Fibroblast of peridontal ligament (primary cell): Measurements from ENCODE around the gene C4orf50.

Source experiments
- DNase-seq: peaks from one replicate; pipeline ENCODE4 v3.0.0-alpha.2; 2010; ENCODE audit errors: extremely low read depth

C4orf50 gene

DNA sequence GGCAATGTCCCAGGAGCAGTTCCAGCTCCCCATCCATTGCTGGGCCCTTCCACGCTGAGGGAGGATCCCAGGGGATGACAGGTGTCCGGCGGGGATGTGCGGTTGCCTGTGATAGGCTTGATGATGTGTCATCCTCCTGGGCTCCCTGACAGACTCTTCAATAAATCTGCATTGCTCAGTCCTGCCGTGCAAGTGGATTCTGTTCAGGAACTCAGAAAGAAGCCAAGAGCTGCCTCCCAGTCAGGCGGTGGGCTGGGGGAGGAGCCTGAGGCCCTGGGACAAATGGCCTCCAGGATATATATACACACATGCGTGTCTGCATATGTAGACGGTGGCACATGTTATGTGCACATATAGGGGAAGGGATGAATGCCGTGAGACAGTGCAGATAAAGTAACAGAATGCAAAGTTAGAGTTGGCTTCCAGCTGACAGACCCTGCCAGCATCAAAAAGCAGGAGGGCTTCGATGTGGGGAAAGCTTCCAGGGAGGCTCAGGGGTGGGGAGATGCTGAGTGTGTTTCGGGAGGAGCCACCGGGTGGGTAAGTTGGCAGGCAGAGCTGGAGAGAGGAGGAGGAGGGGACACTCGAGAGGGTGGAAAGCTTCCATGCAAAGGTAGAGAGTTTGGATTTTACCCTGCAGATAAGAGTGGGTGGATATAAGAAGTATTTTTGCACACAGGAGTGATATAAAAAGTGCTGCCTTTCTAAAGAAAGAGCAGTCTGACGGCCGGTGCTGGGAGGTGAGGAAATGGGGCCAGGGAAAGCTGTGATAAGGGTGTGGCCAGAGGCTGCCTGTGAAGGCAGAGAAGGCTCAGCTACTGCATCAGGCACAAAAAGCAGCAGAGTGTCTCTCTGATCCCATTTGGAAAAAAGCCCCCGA is 96.9 kb downstream of the C4orf50 start:
- no peak for DNase-seq

DNA sequence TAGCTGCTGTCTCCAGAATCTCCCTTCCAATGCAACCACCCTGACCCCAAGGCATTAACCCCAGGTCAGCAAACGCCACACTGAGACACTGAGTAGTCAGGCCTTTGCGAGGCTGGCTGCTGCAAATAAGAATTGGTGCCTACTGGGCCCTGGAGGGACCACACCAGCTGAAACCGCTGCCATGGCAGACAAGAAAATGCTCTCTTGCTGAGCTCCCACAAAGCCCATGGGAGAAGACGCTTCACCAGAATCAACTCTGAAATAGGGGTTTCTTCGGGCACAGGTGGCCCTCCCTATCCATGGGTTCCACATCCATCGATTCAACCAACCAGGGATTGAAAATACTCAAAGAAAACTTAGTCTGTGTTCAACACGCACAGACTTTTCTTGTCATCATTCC is 98.7 kb downstream of the C4orf50 start:
- no peak for DNase-seq

DNA sequence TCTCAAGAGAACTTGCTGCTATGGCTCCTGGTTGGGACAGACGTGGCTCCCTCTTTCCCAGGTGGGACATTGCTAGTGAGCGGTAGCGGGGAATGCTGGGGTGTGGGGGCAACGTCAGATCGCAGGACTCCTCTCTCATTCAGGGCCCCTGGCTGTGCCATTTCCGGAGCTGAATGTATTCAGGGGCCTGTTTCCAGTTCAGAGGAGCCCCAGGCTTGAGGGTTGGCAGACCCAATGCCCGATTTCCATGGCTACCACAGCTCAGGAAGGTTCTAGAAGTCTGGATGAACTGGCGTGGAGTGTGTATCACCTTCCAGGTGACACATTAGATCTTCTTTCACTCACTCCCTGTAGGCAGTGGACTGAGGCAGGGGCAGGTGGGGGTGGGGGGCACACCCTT is 99.2 kb downstream of the C4orf50 start:
- DNase-seq = no peak

DNA sequence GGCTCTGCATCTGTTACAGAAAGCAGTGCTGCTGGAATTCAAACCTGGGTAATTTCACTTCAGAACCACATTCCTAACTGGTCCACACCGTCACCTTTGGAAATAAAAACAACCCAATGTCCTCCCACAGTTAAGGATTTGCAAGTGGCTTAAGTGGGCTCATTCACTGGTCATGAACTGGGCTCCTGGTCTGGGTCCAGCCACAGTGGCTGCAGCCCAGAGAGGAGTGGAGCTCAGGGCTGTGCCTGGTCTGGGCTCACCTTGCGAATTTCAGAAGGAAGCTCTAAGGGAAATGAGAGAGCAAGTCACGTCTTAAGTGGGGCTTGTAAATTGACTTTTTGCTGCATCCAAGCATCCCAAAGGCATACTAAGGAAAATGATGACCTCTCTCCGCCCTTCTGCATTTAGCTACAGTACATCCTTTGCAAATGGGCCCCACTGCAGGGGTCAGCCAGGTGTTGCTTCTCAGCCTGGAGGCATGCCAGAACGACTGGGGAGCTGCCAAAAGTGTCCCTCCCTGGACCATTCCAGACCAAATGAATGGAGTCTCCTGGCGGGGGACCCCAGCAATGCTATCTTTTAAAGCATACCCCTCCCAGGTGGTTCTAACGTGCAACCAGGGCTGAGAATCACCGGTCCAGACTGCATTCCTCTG is 99.8 kb downstream of the C4orf50 start:
- no peak for DNase-seq

DNA sequence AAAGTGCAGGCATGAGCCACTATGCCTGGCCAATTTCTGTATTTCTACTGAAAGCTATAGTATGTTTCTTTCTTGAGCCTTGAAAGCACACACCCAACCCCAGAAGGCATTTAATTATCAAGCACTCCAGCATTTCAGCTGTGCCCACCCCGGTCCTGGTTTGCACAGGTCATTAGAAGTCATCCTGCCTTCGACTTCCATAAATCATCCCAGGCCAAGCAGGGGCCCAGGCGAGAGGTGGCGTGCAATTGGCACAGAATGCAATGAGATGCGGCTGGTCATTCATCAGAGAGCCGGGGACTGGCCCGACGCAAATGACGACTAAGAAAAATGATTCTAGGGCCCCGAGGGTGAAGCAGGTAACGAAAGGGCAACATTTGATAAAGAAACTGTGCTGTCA is 100.6 kb downstream of the C4orf50 start:
- DNase-seq = no peak

DNA sequence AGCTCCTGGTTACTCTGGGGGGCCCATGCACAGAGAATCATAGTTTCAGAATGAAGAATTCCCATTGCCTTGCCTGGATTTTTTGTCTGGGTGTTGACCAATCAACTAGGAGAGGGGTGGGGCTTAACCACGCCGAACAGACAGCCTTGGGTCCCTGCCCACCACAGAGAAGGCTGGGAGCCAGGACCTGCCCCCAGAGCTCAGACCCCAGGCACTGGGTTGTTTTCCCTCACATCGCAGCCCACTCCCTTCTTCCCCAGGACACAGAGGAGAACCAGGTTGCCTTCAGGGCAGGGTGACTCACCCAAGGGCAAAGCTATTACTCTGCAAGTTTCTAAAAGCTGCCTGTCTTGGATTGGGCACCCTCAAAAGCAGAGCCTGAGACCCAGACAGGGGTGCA is 102.0 kb downstream of the C4orf50 start:
- DNase-seq = no peak

DNA sequence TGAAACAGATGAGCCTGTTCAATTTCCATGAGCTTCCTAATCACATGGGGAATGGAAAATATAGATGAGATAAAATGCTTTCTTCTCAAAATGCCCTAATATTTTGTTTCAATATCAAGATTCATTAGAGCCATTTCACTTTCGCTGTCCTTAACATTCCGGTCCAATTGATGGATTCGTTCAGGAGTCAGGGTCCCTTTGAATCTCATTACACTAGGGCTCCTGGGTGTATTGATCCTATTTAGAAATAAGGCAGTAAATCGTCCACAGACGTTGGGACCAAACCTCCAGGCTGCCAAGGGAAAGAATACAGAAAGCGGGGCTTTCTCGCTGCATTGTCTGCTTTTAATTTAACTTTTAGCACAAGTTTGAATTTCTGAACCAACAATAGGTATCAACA is 104.8 kb downstream of the C4orf50 start:
- DNase-seq = no peak

DNA sequence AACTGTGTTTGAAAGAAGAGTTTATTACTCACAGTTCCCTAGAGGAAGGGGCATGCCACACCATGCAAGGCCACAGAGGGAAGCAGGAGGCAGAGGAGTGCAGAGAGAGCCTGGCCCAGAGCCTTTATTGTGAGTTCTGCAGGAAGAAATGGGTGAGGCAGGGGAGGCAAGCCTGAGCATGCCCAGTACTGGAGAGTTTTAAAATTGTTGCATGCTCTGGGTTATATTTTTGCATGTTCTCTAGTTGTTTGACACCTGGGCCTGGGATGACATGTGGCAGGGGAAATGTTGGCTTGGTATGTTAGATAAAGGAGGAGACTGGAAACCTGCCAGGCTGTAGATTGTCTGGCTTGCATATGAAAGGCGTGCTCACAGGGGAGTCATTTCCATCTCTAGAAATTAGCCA is 105.6 kb downstream of the C4orf50 start:
- no peak for DNase-seq

DNA sequence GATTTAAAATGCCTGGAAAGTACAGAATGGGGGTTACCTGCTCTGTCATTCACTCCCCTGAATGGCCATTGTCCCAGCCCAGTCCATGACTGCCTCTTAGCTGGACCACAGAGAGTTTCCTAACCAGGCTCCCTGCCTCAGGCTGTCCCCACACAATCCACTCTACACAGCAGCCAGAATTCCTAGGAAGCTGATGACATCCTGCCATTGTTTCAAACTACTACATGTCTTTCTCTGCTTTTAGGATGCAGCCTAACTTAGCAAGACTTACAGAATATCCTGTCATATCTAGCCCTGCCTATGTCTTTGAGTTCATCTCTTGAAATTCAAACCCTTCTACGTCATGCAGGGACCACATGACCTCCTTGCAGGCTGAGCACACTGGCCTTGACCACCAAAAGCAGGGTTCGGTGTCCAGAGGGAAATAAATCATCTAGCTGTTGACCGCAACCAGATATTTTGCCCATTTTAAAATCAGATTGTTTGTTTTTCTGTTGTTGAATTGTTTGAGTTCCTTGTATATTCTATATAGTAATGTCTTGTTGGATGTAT is 109.3 kb downstream of the C4orf50 start:
- DNase-seq = no peak

DNA sequence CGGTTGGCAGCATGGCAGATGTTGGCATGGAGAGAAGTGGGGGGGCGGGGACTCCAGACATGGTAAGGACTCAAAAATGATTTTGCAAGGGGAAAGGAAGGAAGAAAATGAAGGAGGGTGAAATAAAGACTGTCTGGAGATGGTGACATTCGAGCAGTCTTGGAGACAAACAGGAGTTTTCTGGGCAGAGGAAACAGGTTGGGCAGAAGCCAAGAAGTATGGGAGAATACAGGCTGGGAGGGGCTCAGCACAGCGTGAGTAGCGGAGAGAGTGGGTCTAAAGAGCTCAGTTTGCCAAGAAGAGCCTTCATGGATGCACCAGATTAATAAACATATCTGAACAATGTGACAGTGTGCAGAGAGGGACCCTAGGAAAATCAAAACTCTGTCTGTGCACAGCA is 112.0 kb downstream of the C4orf50 start:
- no peak for DNase-seq

DNA sequence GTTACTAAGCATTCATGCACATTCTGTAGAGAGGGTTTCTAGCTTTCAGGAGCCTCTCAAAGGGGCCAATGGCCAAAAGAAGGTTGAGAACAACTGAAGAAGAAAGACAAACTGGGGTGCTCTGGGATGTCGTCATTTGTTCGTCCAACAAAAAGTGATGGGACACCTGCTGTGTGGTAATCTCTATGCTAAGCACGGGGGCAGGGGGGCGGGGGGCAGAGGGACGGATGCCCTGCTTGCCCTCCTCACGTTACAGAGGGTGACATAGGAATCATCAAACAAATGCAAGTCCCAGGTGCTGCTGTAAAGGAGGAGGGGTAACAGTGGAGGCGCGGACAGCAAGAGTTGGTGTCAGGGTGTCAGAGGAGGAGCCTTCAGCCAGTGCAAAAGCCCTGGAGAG is 112.5 kb downstream of the C4orf50 start:
- DNase-seq = no peak

DNA sequence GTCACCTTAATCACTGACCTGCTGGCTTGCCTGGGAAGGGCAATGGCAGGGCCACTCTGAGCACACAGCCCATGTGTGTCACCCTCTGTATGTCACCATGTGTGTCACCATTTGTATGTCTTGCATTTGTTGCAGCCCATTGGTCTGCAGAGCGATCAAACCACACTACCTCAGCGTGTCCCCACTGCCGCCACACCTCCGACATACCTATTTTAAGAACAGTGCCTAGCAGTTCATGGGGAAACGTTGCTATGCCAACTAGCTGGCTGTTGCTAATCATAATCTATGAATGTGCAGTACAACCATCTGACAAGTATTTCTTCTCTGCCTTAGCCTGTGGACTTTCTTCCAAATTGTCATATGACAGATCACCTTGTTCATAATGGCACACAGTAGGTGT is 117.4 kb downstream of the C4orf50 start:
- DNase-seq = no peak

DNA sequence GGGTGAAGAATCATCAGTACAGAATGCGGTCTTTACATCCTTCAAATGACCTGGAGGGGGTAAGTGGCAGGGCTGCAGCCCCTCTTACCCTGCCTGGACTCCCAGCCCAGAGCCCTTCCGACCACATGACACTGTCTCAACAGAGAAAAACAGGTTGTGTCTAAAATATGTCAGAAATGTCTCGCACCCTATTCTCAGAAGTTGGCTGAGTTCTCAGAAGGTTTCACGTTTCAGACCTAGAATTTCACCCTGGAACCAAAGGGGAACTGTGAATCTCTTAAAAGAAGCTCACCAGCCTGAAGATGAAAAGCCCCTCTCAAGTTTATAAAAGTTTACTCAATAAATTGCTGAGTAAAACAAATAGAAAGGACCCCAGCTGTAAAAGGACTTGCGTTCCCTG is 118.3 kb downstream of the C4orf50 start:
- no peak for DNase-seq

DNA sequence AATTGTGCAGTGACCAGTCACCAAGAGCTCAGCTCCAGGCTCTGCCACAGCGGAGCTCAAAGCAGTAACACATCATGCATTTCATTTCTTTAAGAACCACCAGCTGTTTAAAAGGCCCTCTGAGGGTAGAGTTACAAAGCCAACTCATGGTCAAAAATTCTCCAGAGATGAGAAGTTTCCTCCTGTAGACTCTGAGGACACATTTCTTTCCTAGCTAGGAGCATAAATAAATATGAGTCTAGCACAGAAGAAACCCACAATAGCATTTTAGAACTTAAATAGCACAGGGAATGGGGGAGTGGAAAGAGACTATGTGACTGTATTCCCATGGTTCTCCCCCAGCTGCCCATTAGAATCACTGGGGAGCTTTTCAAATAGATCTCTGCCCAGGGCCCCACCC is 118.8 kb downstream of the C4orf50 start:
- DNase-seq = no peak

DNA sequence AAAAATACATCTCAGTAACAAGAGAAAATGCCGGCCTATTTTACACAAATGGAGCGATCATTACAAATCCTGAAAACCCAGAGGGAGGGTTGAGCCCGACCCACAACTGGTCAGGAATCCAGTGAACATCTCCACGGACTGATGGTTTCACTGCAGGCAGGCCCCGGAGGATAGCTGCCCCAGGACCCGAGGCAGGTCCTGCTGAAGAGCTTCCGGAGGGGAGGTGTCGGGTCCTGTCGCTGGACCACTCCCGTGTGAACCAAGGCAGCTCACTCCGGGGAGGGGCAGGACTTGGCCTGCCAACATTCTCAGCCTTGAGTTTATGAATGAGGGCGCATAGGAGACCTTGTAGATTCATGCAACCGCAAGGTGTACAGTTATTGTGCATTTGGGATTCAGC is 120.6 kb downstream of the C4orf50 start:
- no peak for DNase-seq

DNA sequence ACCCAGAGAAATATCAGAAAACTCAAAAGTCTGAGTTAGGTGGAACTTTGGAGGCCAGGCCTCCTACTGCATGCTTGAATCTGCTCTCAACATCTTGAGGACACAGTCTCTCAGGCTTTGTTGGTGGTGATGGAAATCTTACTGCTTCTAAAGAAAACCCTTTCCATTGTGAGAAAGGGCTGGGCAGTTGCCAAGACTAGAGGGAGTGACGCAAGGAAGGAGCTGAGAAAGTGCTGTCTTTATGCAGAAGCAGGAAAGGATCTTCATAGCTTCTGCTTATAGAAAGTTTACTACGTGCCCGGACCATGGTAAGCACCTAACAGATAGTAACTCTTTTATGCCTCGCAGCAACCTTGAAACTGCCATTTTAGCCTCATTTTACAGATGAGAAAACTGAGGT is 122.9 kb downstream of the C4orf50 start:
- DNase-seq = no peak

DNA sequence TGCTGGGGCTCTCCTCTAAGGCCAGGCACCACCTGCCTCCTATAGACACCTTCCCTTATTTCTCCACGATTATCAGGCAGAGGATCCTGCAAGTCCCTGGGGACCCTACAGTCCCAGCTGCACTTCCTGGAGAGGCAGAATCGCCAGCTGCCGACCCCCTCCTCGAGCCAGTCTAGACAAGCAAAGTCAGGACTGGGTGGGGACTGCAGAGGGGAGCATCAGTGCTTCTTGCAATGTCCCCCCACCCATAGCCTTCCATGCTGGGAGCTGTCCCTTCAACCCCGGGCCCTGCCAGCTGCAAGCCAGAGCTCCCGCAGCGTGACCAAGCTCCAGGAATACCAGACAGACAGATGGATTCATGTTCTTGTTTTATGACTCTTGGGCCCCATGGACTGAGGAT is 124.0 kb downstream of the C4orf50 start:
- DNase-seq = no peak

DNA sequence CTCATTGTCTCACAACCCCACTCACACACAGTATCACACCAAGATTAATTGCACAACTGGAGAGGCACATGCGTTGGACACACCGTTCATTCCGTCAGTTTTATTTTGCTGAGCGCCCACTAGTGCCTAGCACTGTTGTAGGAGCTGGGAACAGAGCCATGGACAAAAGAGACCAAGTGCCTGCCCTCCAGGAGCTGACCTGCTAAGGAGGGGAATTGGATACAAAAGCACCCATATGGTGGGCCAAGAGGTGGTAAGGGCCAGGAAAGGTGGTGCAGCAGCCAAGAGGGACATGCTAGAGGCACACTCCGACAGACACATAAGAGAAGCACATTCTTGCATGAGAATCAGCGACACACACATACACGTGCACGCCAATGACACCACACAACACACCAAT is 124.6 kb downstream of the C4orf50 start:
- DNase-seq = no peak

DNA sequence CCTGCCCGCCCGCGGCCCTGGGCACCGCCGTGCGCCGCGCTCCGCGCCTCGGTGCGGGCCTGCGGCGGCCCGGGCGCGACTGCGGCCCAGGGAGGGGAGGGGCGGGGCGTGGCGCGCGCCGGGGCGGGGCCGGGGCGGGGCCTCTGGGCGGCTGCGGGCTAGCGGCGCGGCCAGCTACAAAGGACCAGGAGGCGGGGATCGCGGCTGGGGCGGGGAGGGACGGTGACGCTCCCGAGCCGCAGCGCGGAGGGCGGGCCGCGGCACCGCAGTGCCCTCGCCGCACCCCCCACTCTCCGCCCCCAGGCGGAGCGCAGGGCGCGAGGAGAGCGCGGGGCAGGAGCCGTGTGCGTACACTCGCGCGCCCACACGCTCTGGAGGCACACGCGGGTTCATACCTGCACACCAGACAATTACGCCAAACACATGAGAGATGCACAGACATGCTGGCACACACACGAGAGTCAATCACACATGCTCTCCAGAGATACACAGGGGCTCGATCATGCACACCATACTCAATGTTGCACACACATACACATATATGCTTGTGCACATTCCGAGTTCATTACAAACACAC is 125.1 kb downstream of the C4orf50 start, which contains the start of gene CRMP1:
CRMP1 (minus strand) TSS at position 83 of the 577 bp plus-strand sequence. CDS start 117 bp downstream, outside the sequence.
- DNase-seq = no peak

DNA sequence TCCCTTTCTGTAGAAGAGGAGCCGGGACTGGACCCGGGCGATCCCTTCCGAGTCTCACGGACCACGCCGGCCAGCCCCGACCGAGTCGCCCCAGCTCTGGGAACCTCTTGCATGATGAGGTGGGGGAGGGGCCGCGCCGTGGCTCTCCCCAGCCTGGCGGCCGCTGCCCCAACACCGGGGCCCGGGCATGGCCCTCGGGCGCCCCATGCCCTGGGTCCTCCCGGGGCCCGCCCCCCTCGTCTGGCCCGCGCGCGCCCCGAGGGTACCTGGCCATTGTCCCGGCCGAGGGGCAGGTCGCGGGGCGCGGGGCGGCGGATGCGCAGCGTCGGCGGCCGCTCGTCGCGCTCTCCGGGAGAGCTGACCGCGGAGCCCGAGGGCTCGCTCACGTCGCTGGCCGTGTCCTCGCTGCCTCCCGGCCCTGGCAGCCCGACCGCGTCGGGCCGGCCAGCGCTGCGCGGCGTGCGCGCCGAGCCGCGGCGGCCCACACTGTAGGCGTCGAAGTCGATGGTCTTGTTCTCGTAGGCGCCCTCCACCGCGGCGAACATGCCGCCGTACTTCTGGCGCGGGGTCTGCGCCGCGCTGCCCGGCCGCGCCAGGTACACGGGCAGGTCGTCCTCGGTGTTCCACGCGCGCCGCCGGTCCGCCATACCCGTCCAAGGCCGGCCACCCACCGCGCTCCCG is 125.8 kb downstream of the C4orf50 start:
- no peak for DNase-seq

DNA sequence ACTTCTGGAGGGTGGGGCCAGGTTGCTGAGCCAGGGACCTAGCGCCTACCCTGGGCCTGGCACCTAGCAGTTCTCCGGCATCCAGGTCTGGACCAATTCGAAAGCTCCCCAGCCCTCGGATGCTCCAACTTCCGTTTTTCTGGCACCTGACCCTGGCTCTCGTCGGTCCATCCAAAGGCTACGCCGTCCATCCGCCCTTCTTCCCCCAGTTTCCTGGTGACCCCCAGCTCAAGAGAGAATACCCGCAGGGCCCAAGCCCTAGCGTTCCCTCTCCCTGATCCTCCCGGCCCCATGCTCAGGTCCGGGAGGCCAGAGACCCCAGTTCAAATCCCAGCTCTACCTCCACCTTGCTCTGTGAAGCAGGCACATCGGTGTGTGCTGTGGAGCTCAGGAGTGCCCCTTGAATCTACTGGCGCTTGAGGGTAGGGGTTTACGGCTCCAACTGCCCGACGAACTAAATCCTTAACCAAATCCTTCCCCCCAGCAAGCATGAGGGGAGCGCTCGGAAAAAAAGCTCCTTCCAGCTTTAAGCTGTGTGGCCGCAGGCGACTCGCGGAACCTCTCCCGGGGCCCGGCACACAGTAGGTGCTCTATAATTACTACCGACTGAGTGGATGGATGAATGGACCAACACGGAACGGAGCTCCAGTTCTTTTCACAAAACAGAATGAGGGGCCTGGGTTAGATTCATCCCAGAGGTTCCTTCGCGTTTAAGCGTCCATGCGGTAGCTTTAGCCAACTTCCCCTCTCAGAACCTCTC is 126.5 kb downstream of the C4orf50 start:
- no peak for DNase-seq
